Measurements from ENCODE around the gene TWSG1. TPM values are rescaled to one million over a fixed set of nuclear protein-coding genes. Genes with fewer than 3 reads are reported as not detected.
"Not testable (repeated sequence)": the region's sequence is repeated elsewhere in the genome, so short reads cannot be mapped to it uniquely, and the experiment has no call there.

The TWSG1 gene
- total and polyA plus RNA-seq, 3 experiments from 2014 or later, result 4.9 to 14.2 (median 13.1) TPM

- Mint-ChIP-seq H3K27ac (no peak overlapping the region), H3K4me1 (no peaks in the 10 kb centered on the region), H3K27me3 (no peaks in the 10 kb centered on the region), H3K4me3 (no peak overlapping the region), H3K36me3 (no peaks in the 10 kb centered on the region), H3K9me3 (no peaks in the 10 kb centered on the region)
- ChIA-PET CTCF (no interaction called here), POLR2A (no interaction called here)
- no peaks in the 10 kb centered on the region for H3K4me1 ChIP-seq (ENCODE audit: insufficient read depth, low read length)
- no peaks in the 10 kb centered on the region for H3K27me3 ChIP-seq (ENCODE audit: insufficient read depth, low read length, poor library complexity, severe bottlenecking)
- DNase-seq, result no peak
- H3K27ac ChIP-seq (ENCODE audit: low read depth, low read length), result no peak overlapping the region
- H3K4me3 ChIP-seq (ENCODE audit: low read length), result no peak overlapping the region
- H3K36me3 ChIP-seq (ENCODE audit: insufficient read depth, low read length), result no peaks in the 10 kb centered on the region
- H3K9me3 ChIP-seq (ENCODE audit: low read length), result no peaks in the 10 kb centered on the region
These were observed 88.4 kb downstream of the TWSG1 start for GRCh38 chr18:9422816-9423519.

GRCh38 chr18:9423648-9424047, 89.1 kb downstream of the TWSG1 start:
- H3K9me3 ChIP-seq (ENCODE audit: low read length); H3K27ac Mint-ChIP-seq; H3K4me3 Mint-ChIP-seq; H3K27me3 ChIP-seq (ENCODE audit: insufficient read depth, low read length, poor library complexity, severe bottlenecking); H3K27ac ChIP-seq (ENCODE audit: low read depth, low read length); H3K4me1 Mint-ChIP-seq; H3K27me3 Mint-ChIP-seq; H3K36me3 ChIP-seq (ENCODE audit: insufficient read depth, low read length); H3K4me3 ChIP-seq (ENCODE audit: low read length); H3K9me3 Mint-ChIP-seq; CTCF ChIA-PET; H3K4me1 ChIP-seq (ENCODE audit: insufficient read depth, low read length); POLR2A ChIA-PET; DNase-seq; H3K36me3 Mint-ChIP-seq: not testable (repeated sequence)

- H3K27me3 Mint-ChIP-seq; H3K4me1 Mint-ChIP-seq; H3K9me3 Mint-ChIP-seq; H3K36me3 Mint-ChIP-seq; H3K27me3 ChIP-seq (ENCODE audit: insufficient read depth, low read length, poor library complexity, severe bottlenecking); DNase-seq; H3K4me3 ChIP-seq (ENCODE audit: low read length); CTCF ChIA-PET; H3K9me3 ChIP-seq (ENCODE audit: low read length); H3K4me1 ChIP-seq (ENCODE audit: insufficient read depth, low read length); H3K4me3 Mint-ChIP-seq; H3K27ac ChIP-seq (ENCODE audit: low read depth, low read length); H3K27ac Mint-ChIP-seq; POLR2A ChIA-PET; H3K36me3 ChIP-seq (ENCODE audit: insufficient read depth, low read length): not testable (repeated sequence)
These were observed 89.7 kb downstream of the TWSG1 start for GRCh38 chr18:9424235-9424634.

- H3K9me3 Mint-ChIP-seq, result no peaks in the 10 kb centered on the region
- ChIA-PET CTCF (no interaction called here), POLR2A (no interaction called here)
- no peak overlapping the region for H3K27ac Mint-ChIP-seq
- H3K27ac ChIP-seq (ENCODE audit: low read depth, low read length), result no peak overlapping the region
- H3K4me1 ChIP-seq (ENCODE audit: insufficient read depth, low read length), result no peaks in the 10 kb centered on the region
- no peaks in the 10 kb centered on the region for H3K4me1 Mint-ChIP-seq
- no peak for DNase-seq
- H3K4me3 Mint-ChIP-seq, result no peak overlapping the region
- H3K27me3 Mint-ChIP-seq, result peaks cover 0 to 13% of the 10 kb centered on the region in 2 donors
- no peak overlapping the region for H3K4me3 ChIP-seq (ENCODE audit: low read length)
- no peaks in the 10 kb centered on the region for H3K9me3 ChIP-seq (ENCODE audit: low read length)
- H3K27me3 ChIP-seq (ENCODE audit: insufficient read depth, low read length, poor library complexity, severe bottlenecking), result no peaks in the 10 kb centered on the region
- no peaks in the 10 kb centered on the region for H3K36me3 Mint-ChIP-seq
- H3K36me3 ChIP-seq (ENCODE audit: insufficient read depth, low read length), result no peaks in the 10 kb centered on the region
These were observed 92.2 kb downstream of the TWSG1 start for GRCh38 chr18:9426753-9427152.

GRCh38 chr18:9428301-9428706, 93.7 kb downstream of the TWSG1 start:
- H3K4me1 Mint-ChIP-seq, result no peaks in the 10 kb centered on the region
- H3K9me3 Mint-ChIP-seq, result no peaks in the 10 kb centered on the region
- POLR2A ChIA-PET, result no interaction called here
- no peaks in the 10 kb centered on the region for H3K4me1 ChIP-seq (ENCODE audit: insufficient read depth, low read length)
- peaks cover 4 to 16% of the 10 kb centered on the region in 2 donors for H3K27me3 Mint-ChIP-seq
- H3K9me3 ChIP-seq (ENCODE audit: low read length), result no peaks in the 10 kb centered on the region
- H3K4me3 Mint-ChIP-seq, result no peak overlapping the region
- H3K36me3 Mint-ChIP-seq, result no peaks in the 10 kb centered on the region
- H3K36me3 ChIP-seq (ENCODE audit: insufficient read depth, low read length), result no peaks in the 10 kb centered on the region
- CTCF ChIA-PET, result no interaction called here
- no peaks in the 10 kb centered on the region for H3K27me3 ChIP-seq (ENCODE audit: insufficient read depth, low read length, poor library complexity, severe bottlenecking)
- no peak overlapping the region for H3K4me3 ChIP-seq (ENCODE audit: low read length)
- DNase-seq, result no peak
- no peak overlapping the region for H3K27ac ChIP-seq (ENCODE audit: low read depth, low read length)
- H3K27ac Mint-ChIP-seq, result no peak overlapping the region

GRCh38 chr18:9428862-9429661, 94.5 kb downstream of the TWSG1 start:
- CTCF ChIA-PET, result no interaction called here
- Mint-ChIP-seq H3K36me3 (no peaks in the 10 kb centered on the region), H3K9me3 (no peaks in the 10 kb centered on the region), H3K4me3 (no peak overlapping the region), H3K27ac (no peak overlapping the region), H3K4me1 (no peaks in the 10 kb centered on the region), H3K27me3 (peaks cover 4 to 20% of the 10 kb centered on the region in 2 donors)
- Histone ChIP-seq H3K36me3 (ENCODE audit: insufficient read depth, low read length) (no peaks in the 10 kb centered on the region), H3K27ac (ENCODE audit: low read depth, low read length) (no peak overlapping the region), H3K9me3 (ENCODE audit: low read length) (no peaks in the 10 kb centered on the region), H3K4me1 (ENCODE audit: insufficient read depth, low read length) (no peaks in the 10 kb centered on the region), H3K27me3 (ENCODE audit: insufficient read depth, low read length, poor library complexity, severe bottlenecking) (no peaks in the 10 kb centered on the region), H3K4me3 (ENCODE audit: low read length) (no peak overlapping the region)
- POLR2A ChIA-PET, result no interaction called here
- no peak for DNase-seq

GRCh38 chr18:9429662-9429993, 95.1 kb downstream of the TWSG1 start:
- peaks cover 4 to 20% of the 10 kb centered on the region in 2 donors for H3K27me3 Mint-ChIP-seq
- Histone ChIP-seq H3K36me3 (ENCODE audit: insufficient read depth, low read length) (no peaks in the 10 kb centered on the region), H3K27me3 (ENCODE audit: insufficient read depth, low read length, poor library complexity, severe bottlenecking) (no peaks in the 10 kb centered on the region), H3K4me3 (ENCODE audit: low read length) (no peak overlapping the region), H3K27ac (ENCODE audit: low read depth, low read length) (no peak overlapping the region), H3K9me3 (ENCODE audit: low read length) (no peaks in the 10 kb centered on the region), H3K4me1 (ENCODE audit: insufficient read depth, low read length) (no peaks in the 10 kb centered on the region)
- no peak overlapping the region for H3K27ac Mint-ChIP-seq
- CTCF ChIA-PET, result no interaction called here
- H3K36me3 Mint-ChIP-seq, result no peaks in the 10 kb centered on the region
- POLR2A ChIA-PET, result no interaction called here
- no peaks in the 10 kb centered on the region for H3K4me1 Mint-ChIP-seq
- DNase-seq, result no peak
- no peaks in the 10 kb centered on the region for H3K9me3 Mint-ChIP-seq
- H3K4me3 Mint-ChIP-seq, result no peak overlapping the region

GRCh38 chr18:9430315-9430714, 95.7 kb downstream of the TWSG1 start:
- H3K27ac Mint-ChIP-seq; H3K4me3 ChIP-seq (ENCODE audit: low read length); H3K27me3 ChIP-seq (ENCODE audit: insufficient read depth, low read length, poor library complexity, severe bottlenecking); H3K36me3 ChIP-seq (ENCODE audit: insufficient read depth, low read length); H3K36me3 Mint-ChIP-seq; CTCF ChIA-PET; H3K9me3 ChIP-seq (ENCODE audit: low read length); H3K4me3 Mint-ChIP-seq; DNase-seq; POLR2A ChIA-PET; H3K4me1 Mint-ChIP-seq; H3K9me3 Mint-ChIP-seq; H3K4me1 ChIP-seq (ENCODE audit: insufficient read depth, low read length); H3K27ac ChIP-seq (ENCODE audit: low read depth, low read length): not testable (repeated sequence)
- peaks cover 4 to 20% of the 10 kb centered on the region in 2 donors for H3K27me3 Mint-ChIP-seq

Measured in CD8-positive, alpha-beta memory T cell (primary cell).